Left colon (tissue), 2 donors: ENCODE data around the gene UBN2. TPM values are rescaled to one million over a fixed set of nuclear protein-coding genes. Genes with fewer than 3 reads are reported as not detected.
"Not testable (repeated sequence)": the region's sequence is repeated elsewhere in the genome, so short reads cannot be mapped to it uniquely, and the experiment has no call there.

Experiments used
- ATAC-seq: fragments of 200-7000 bp; cut with Tn5 transposase; one replicate; pipeline ENCODE4 v1.9.1; 2020; ENCODE audit warnings: mild to moderate bottlenecking, moderate library complexity
- DNase-seq, 2 donors: peaks; one replicate each; pipeline ENCODE4 v3.0.0-alpha.2; 2020
- intact Hi-C, 2 donors: fragments of 100-400 bp; cut with DNase I in 1 of 2; cut with micrococcal nuclease in 1 of 2; formaldehyde crosslinking; loops; one replicate each; pipeline versions ENCODE4 v1.11.2 to v1.14.0; 2022; cut with DNase I, micrococcal nuclease
- long read RNA-seq: library from polyadenylated mRNA; unstranded; transcript quantifications from one replicate; pipeline ENCODE4 v2.0.0, GENCODE V29; 2021
- total RNA-seq, 2 donors: library from RNA; stranded (reverse); fragmentation: NEBNext Ultra II Directional; extraction: Animal tissue kit (Norgen Biotek cat#: 25700); gene quantifications; one replicate each; pipeline ENCODE4 v1.2.1, GENCODE V29; 2021
- donor health status: DM: no; HTN: no; CAD: no.
- donor health status: DM: yes; HTN: yes; CAD: no.

UBN2 gene
- 10 to 100 TPM; 17.6 to 18.8 TPM for total RNA-seq
- long read RNA-seq, partial matches to known transcripts: 4 of 8 reads
- long read RNA-seq, other reads (novel, unspliced or antisense): 4 of 8 reads

GRCh38 chr7:139230774-139231512 is at the start of gene UBN2:
TSS of gene UBN2 (plus strand) at chr7:139231237. CDS start at chr7:139231485, 248 bp downstream.
- peak; percentile 97 for ATAC-seq
- intact Hi-C loops: no loop called here

GRCh38 chr7:139181404-139181803 is 49.6 kb upstream of the UBN2 start:
- ATAC-seq (no peak), DNase-seq (no peak)
- intact Hi-C loops: no loop called here

More at GRCh38 chr7:139230774-139231512, at the start of gene UBN2:
- DNase-seq: peak; percentile 96 to 97

GRCh38 chr7:139182363-139182762 is 48.7 kb upstream of the UBN2 start:
- intact Hi-C loops: no loop called here
- DNase-seq: no peak
- no peak for ATAC-seq

- ATAC-seq (no peak), DNase-seq (no peak)
- intact Hi-C loops: no loop called here
Observed at GRCh38 chr7:139183251-139183650, 47.8 kb upstream of the UBN2 start.

GRCh38 chr7:139183878-139184338 is 47.1 kb upstream of the UBN2 start:
- DNase-seq: no peak
- ATAC-seq: no peak
- intact Hi-C loops: no loop called here

- intact Hi-C loops: no loop called here
- ATAC-seq (no peak), DNase-seq (no peak)
Observed at GRCh38 chr7:139186146-139186545, 44.9 kb upstream of the UBN2 start.

GRCh38 chr7:139189357-139189756 is 41.7 kb upstream of the UBN2 start:
- DNase-seq (no peak), ATAC-seq (no peak)
- intact Hi-C loops: no loop called here

- DNase-seq: no peak
- intact Hi-C loops: no loop called here
- ATAC-seq: peak; percentile 58
Observed at GRCh38 chr7:139192014-139192706, 38.9 kb upstream of the UBN2 start.

GRCh38 chr7:139200382-139200781 is 30.7 kb upstream of the UBN2 start:
- ATAC-seq (no peak), DNase-seq (no peak)
- intact Hi-C loops: no loop called here

GRCh38 chr7:139203992-139204391 is 27.0 kb upstream of the UBN2 start:
- intact Hi-C loops: no loop called here

GRCh38 chr7:139205843-139206242 is 25.2 kb upstream of the UBN2 start:
- intact Hi-C loops: no loop called here
- ATAC-seq: no peak

More at GRCh38 chr7:139203992-139204391, 27.0 kb upstream of the UBN2 start:
- no peak for DNase-seq
- ATAC-seq: no peak

GRCh38 chr7:139212133-139212532 is 18.9 kb upstream of the UBN2 start:
- ATAC-seq: no peak
- intact Hi-C loops: no loop called here
- no peak for DNase-seq

More at GRCh38 chr7:139205843-139206242, 25.2 kb upstream of the UBN2 start:
- no peak for DNase-seq

GRCh38 chr7:139213489-139213888 is 17.5 kb upstream of the UBN2 start:
- ATAC-seq, DNase-seq, intact Hi-C loops: not testable (repeated sequence)

GRCh38 chr7:139218173-139218572 is 12.9 kb upstream of the UBN2 start:
- ATAC-seq (no peak), DNase-seq (no peak)
- intact Hi-C loops: no loop called here

GRCh38 chr7:139224219-139224618 is 6.8 kb upstream of the UBN2 start:
- no peak for ATAC-seq
- intact Hi-C loops: no loop called here
- no peak for DNase-seq

- intact Hi-C loops, DNase-seq, ATAC-seq: not testable (repeated sequence)
Observed at GRCh38 chr7:139224836-139225235, 6.2 kb upstream of the UBN2 start.

- not testable (repeated sequence) for ATAC-seq
Observed at GRCh38 chr7:139225286-139226157, 5.5 kb upstream of the UBN2 start.

GRCh38 chr7:139226158-139226515 is 4.9 kb upstream of the UBN2 start:
- ATAC-seq, intact Hi-C loops, DNase-seq: not testable (repeated sequence)

More at GRCh38 chr7:139225286-139226157, 5.5 kb upstream of the UBN2 start:
- DNase-seq, intact Hi-C loops: not testable (repeated sequence)

- intact Hi-C loops, DNase-seq, ATAC-seq: not testable (repeated sequence)
Observed at GRCh38 chr7:139226988-139227488, 4.0 kb upstream of the UBN2 start.
